ENCODE measurements around the gene GDPD5.

GDPD5 gene

GRCh38 chr11:75433443-75433842 is 92.3 kb downstream of the GDPD5 start:
- Histone ChIP-seq H3K9me3 (ENCODE audit: insufficient read depth, low read length) (no peaks in the 10 kb centered on the region), H3K27me3 (ENCODE audit: low read length) (no peaks in the 10 kb centered on the region), H3K79me2 (ENCODE audit: insufficient read depth, low read length) (no peaks in the 10 kb centered on the region), H3K9ac (ENCODE audit: low read length) (no peak overlapping the region), H3K4me2 (ENCODE audit: low read depth, low read length, poor library complexity, severe bottlenecking) (no peak overlapping the region), H3K27ac (ENCODE audit: low read depth, low read length) (no peak overlapping the region), H3K9me2 (replicated peaks; ENCODE audit: insufficient read depth, low read length) (no peaks in the 10 kb centered on the region), H3K36me3 (ENCODE audit: low read length) (no peaks in the 10 kb centered on the region), H3K4me3 (ENCODE audit: insufficient read depth, low read length, poor library complexity, severe bottlenecking) (no peak overlapping the region), H3F3A (ENCODE audit: insufficient read depth) (no peaks in the 10 kb centered on the region), H4K20me1 (ENCODE audit: low read depth, low read length) (no peaks in the 10 kb centered on the region), H2AFZ (ENCODE audit: low read depth, low read length, severe bottlenecking) (no peak overlapping the region)
- TF ChIP-seq EZH2phosphoT487 (conservative IDR thresholded peaks at IDR 0.05; ENCODE audit: low read length) (no peak), CTCF (IDR thresholded peaks at IDR 0.05; ENCODE audit: insufficient read depth, low read length, poor library complexity, severe bottlenecking) (no peak)

GRCh38 chr11:75432911-75433321 is 92.8 kb downstream of the GDPD5 start, which contains the start of gene KLHL35:
TSS of gene KLHL35 (minus strand) at chr11:75433203. CDS start at chr11:75430629, 2,574 bp downstream.
- H3K9ac ChIP-seq (ENCODE audit: low read length) = no peak within 1 kb of the TSS
- no peaks in the 10 kb centered on the region for H3K9me2 ChIP-seq (replicated peaks; ENCODE audit: insufficient read depth, low read length)
- no peak within 1 kb of the TSS for H3K4me2 ChIP-seq (ENCODE audit: low read depth, low read length, poor library complexity, severe bottlenecking)
- TF ChIP-seq CTCF (IDR thresholded peaks at IDR 0.05; ENCODE audit: insufficient read depth, low read length, poor library complexity, severe bottlenecking) (no peak), EZH2phosphoT487 (conservative IDR thresholded peaks at IDR 0.05; ENCODE audit: low read length) (no peak)
- no peak within 1 kb of the TSS for H2AFZ ChIP-seq (ENCODE audit: low read depth, low read length, severe bottlenecking)
- H3K4me3 ChIP-seq (ENCODE audit: insufficient read depth, low read length, poor library complexity, severe bottlenecking) = no peak within 1 kb of the TSS
- no peaks in the 10 kb centered on the region for H3F3A ChIP-seq (ENCODE audit: insufficient read depth)
- no peak within 1 kb of the TSS for H3K27ac ChIP-seq (ENCODE audit: low read depth, low read length)
- no peaks in the 10 kb centered on the region for H3K36me3 ChIP-seq (ENCODE audit: low read length)
- H3K27me3 ChIP-seq (ENCODE audit: low read length) = no peaks in the 10 kb centered on the region
- H3K79me2 ChIP-seq (ENCODE audit: insufficient read depth, low read length) = no peaks in the 10 kb centered on the region
- no peaks in the 10 kb centered on the region for H3K9me3 ChIP-seq (ENCODE audit: insufficient read depth, low read length)
- H4K20me1 ChIP-seq (ENCODE audit: low read depth, low read length) = no peaks in the 10 kb centered on the region

GRCh38 chr11:75431533-75432525 is 93.9 kb downstream of the GDPD5 start:
- Histone ChIP-seq H3K9me3 (ENCODE audit: insufficient read depth, low read length) (no peaks in the 10 kb centered on the region), H3K4me3 (ENCODE audit: insufficient read depth, low read length, poor library complexity, severe bottlenecking) (no peak overlapping the region), H3K36me3 (ENCODE audit: low read length) (no peaks in the 10 kb centered on the region), H3K9me2 (replicated peaks; ENCODE audit: insufficient read depth, low read length) (no peaks in the 10 kb centered on the region), H3F3A (ENCODE audit: insufficient read depth) (no peaks in the 10 kb centered on the region), H3K4me2 (ENCODE audit: low read depth, low read length, poor library complexity, severe bottlenecking) (no peak overlapping the region), H2AFZ (ENCODE audit: low read depth, low read length, severe bottlenecking) (no peak overlapping the region), H3K27me3 (ENCODE audit: low read length) (no peaks in the 10 kb centered on the region), H3K27ac (ENCODE audit: low read depth, low read length) (no peak overlapping the region), H3K9ac (ENCODE audit: low read length) (no peak overlapping the region), H4K20me1 (ENCODE audit: low read depth, low read length) (no peaks in the 10 kb centered on the region), H3K79me2 (ENCODE audit: insufficient read depth, low read length) (no peaks in the 10 kb centered on the region)
- no peak for TF ChIP-seq EZH2phosphoT487 (conservative IDR thresholded peaks at IDR 0.05; ENCODE audit: low read length)
- TF ChIP-seq CTCF (IDR thresholded peaks at IDR 0.05; ENCODE audit: insufficient read depth, low read length, poor library complexity, severe bottlenecking) = no peak
